Progenitor cell of endocrine pancreas (in vitro differentiated cells): ENCODE measurements around the gene C19orf67. TPM values are rescaled to one million over a fixed set of nuclear protein-coding genes. Genes with fewer than 3 reads are reported as not detected.

ENCODE experiments used
- DNase-seq: peaks from one replicate; pipeline ENCODE4 v3.0.0; 2021; ENCODE audit warnings: low spot score; ENCODE audit not compliant: unreplicated experiment
- H3K27ac Mint-ChIP-seq: 2 replicates; pipeline ENCODE4 v1.8.0; 2021; ENCODE audit warnings: mild to moderate bottlenecking, moderate library complexity, mixed read lengths
- H3K27me3 Mint-ChIP-seq: 2 replicates; pipeline ENCODE4 v1.8.0; 2021; ENCODE audit warnings: mixed read lengths
- H3K36me3 Mint-ChIP-seq: 2 replicates; pipeline ENCODE4 v1.8.0; 2022; ENCODE audit warnings: mixed read lengths; ENCODE audit not compliant: insufficient read depth
- H3K4me1 Mint-ChIP-seq: 2 replicates; pipeline ENCODE4 v1.8.0; 2021; ENCODE audit warnings: low read depth, mixed read lengths
- H3K4me3 Mint-ChIP-seq: 2 replicates; pipeline ENCODE4 v1.8.0; 2021; ENCODE audit warnings: low read depth, mild to moderate bottlenecking, moderate library complexity, mixed read lengths
- H3K9me3 Mint-ChIP-seq: 2 replicates; pipeline ENCODE4 v1.8.0; 2021; ENCODE audit warnings: low read depth, mixed read lengths
- total RNA-seq: library from RNA; stranded (reverse); gene quantifications from 2 replicates; pipeline ENCODE4 v1.2.1, GENCODE V29; 2021
- TF ChIP-seq, protein P1 (sequence below): fragments of 200-600 bp; sonication (generic); IDR thresholded peaks from one replicate; pipeline ENCODE4 v1.5.0; 2021; ENCODE audit warnings: antibody characterized with exemption, mild to moderate bottlenecking; ENCODE audit not compliant: unreplicated experiment

The C19orf67 gene
- total RNA-seq, 1 donor from 2014 or later, result 0.43 TPM

DNA sequence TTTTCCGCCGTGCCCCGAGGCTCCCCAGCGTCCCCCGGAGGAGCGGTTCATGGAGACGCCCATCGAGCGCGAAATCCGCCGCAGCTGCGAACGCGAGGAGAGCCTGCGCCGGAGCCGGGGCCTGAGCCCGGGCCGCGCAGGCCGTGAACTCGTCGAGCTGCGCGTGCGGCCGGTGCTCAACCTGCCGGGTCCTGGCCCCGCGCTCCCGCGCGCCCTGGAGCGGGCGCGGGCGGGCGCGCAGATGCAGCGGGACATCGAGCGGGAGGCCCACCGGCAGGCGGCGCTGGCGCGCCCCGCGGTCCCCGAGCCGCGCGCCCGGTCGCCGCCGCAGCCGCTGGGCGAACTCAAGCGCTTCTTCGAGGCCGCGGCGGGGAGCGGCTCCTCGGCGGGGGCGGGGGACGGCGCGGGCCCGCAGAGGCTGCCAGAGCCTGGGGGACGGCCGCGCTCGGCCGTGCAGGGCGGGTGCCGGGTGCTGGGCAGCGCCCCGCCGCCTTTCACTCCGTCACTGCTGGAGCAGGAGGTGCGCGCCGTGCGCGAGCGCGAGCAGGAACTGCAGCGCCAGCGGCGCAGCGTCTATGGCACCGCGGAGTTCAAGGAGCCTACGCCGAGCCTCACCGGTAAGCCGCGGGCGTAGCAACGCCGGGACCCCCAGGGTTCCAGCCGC lies 12.2 kb downstream of the C19orf67 start:
- H3K36me3 Mint-ChIP-seq, result no peaks in the 10 kb centered on the region
- no peaks in the 10 kb centered on the region for H3K9me3 Mint-ChIP-seq
- peaks cover 6% of the 10 kb centered on the region for H3K4me1 Mint-ChIP-seq
- H3K4me3 Mint-ChIP-seq, result peak overlapping the region; percentile 86
- H3K27ac Mint-ChIP-seq, result no peak overlapping the region
- DNase-seq, result peak; percentile 64
- TF ChIP-seq, protein P1, sequence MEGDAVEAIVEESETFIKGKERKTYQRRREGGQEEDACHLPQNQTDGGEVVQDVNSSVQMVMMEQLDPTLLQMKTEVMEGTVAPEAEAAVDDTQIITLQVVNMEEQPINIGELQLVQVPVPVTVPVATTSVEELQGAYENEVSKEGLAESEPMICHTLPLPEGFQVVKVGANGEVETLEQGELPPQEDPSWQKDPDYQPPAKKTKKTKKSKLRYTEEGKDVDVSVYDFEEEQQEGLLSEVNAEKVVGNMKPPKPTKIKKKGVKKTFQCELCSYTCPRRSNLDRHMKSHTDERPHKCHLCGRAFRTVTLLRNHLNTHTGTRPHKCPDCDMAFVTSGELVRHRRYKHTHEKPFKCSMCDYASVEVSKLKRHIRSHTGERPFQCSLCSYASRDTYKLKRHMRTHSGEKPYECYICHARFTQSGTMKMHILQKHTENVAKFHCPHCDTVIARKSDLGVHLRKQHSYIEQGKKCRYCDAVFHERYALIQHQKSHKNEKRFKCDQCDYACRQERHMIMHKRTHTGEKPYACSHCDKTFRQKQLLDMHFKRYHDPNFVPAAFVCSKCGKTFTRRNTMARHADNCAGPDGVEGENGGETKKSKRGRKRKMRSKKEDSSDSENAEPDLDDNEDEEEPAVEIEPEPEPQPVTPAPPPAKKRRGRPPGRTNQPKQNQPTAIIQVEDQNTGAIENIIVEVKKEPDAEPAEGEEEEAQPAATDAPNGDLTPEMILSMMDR, result peak; percentile 64
- peaks cover 11% of the 10 kb centered on the region for H3K27me3 Mint-ChIP-seq

DNA sequence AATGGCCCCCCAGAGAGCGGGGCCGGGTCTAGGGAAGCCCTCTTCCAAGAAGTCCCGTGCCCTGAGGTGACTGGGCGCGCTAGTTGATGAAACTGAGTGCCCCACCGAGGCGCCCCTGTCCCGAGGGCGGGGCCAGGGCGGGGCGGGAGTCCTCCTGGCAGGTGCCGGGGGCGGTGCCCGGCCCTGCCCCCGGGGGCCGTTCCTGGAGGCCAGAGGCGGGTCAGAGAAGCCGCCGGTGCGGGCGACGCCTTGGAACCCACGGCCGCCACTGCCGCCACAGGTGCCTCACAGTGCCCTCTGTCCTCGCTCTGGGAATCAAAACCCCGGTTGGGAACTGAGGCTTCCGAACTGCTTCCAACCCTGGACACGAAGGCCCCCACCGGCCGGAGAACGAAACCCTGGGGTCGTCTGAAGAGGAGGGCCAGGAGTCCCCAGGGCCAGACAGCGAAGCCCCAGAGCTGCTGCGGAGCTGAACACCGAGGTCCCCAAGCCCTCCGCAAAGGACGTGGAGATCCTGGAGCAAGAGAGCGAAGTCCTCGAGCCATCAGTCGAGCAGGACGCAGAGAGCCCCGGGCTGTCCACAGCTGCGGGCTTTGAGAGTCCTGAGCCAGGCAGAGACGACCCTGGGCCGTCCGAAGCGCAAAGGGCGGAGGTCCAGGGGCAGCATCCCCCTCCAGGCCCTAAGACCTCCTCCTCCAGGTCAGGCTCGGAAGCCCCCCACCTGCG lies 12.9 kb downstream of the C19orf67 start, which contains the start of gene MISP3:
Gene MISP3, plus strand, starts transcription at position 252 of the 726 bp plus-strand sequence. CDS start 524 bp downstream, outside the sequence.
- H3K4me1 Mint-ChIP-seq, result peaks cover 6% of the 10 kb centered on the region
- no peak for DNase-seq
- H3K36me3 Mint-ChIP-seq, result no peaks in the 10 kb centered on the region
- TF ChIP-seq, protein P1, result no peak
- H3K27ac Mint-ChIP-seq, result peak within 1 kb of the TSS; percentile 67
- no peaks in the 10 kb centered on the region for H3K9me3 Mint-ChIP-seq
- H3K4me3 Mint-ChIP-seq, result peak within 1 kb of the TSS; percentile 86
- peaks cover 11% of the 10 kb centered on the region for H3K27me3 Mint-ChIP-seq

DNA sequence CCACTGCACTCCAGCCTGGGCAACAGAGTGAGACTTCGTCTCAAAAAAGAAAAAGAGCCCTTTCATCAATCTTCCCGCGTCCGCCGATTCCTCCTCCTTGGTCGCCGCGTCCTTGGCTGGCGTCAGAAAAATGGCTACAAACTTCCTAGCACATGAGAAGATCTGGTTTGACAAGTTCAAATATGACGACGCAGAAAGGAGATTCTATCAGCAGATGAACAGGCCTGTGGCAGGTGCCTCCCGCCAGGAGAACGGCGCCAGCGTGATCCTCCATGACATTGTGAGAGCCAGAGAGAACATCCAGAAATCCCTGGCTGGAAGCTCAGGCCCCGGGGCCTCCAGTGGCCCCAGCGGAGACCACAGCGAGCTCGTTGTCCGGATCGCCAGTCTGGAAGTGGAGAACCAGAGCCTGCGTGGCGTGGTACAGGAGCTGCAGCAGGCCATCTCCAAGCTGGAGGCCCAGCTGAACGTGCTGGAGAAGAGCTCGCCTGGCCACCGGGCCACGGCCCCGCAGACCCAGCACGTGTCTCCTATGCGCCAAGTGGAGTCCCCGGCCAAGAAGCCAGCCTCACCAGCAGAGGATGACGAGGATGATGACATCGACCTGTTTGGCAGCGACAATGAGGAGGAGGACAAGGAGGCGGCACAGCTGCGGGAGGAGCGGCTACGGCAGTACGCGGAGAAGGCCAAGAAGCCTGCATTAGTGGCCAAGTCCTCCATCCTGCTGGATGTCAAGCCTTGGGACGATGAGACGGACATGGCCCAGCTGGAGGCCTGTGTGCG lies 15.1 kb downstream of the C19orf67 start:
- Mint-ChIP-seq H3K4me1 (peaks cover 6% of the 10 kb centered on the region), H3K4me3 (no peak overlapping the region), H3K27me3 (peaks cover 11% of the 10 kb centered on the region), H3K36me3 (no peaks in the 10 kb centered on the region), H3K27ac (no peak overlapping the region), H3K9me3 (no peaks in the 10 kb centered on the region)
- TF ChIP-seq, protein P1, result no peak
- DNase-seq, result no peak

DNA sequence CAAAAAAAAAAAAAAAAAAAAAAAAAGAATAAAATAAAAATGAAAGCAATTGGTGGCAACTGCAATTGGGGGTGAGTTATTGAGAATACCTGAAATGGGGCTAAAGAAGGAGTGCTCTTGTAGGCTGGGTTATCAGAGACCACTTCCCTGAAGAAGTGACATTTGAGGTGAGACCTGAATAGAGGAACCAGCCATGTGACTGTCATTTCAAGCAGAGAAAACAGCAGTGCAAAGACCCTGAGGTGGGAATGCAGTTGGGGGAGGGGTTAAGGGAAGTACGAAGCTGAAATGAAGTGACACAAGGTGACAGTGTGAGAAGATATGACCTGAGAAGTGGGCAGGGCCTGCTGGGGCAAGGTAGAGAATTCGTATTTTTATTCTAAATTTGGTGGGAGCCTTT lies 19.4 kb downstream of the C19orf67 start:
- Mint-ChIP-seq H3K4me1 (peaks cover 6% of the 10 kb centered on the region), H3K27me3 (peaks cover 11% of the 10 kb centered on the region), H3K36me3 (no peaks in the 10 kb centered on the region), H3K4me3 (no peak overlapping the region), H3K9me3 (no peaks in the 10 kb centered on the region), H3K27ac (no peak overlapping the region)
- no peak for DNase-seq
- TF ChIP-seq, protein P1, result no peak

DNA sequence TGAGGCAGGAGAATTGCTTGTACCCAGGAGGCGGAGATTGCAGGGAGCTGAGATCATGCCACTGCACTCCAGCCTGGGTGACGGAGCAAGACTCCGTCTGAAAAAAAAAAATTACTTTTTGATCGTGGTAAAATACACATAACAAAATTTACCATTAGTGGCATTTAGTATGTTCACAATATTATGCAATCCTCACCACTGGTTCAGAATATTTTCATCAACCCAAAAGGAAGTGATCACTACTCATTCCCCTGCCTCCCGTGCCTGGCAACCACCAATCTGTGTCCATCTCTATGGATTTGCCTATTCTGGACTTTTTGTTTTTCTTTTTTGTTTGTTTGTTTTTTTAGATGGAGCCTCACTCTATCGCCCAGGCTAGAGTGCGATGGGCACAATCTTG lies 22.5 kb downstream of the C19orf67 start:
- peaks cover 6% of the 10 kb centered on the region for H3K4me1 Mint-ChIP-seq

More for the DNA sequence above, 22.5 kb downstream of the C19orf67 start:
- peaks cover 23% of the 10 kb centered on the region for H3K27me3 Mint-ChIP-seq
- no peak overlapping the region for H3K4me3 Mint-ChIP-seq
- no peak overlapping the region for H3K27ac Mint-ChIP-seq
- H3K36me3 Mint-ChIP-seq, result no peaks in the 10 kb centered on the region
- no peaks in the 10 kb centered on the region for H3K9me3 Mint-ChIP-seq
- TF ChIP-seq, protein P1, result no peak
- no peak for DNase-seq
